Smooth muscle cell (in vitro differentiated cells): Measurements from ENCODE around the gene XKR7. TPM values are rescaled to one million over a fixed set of nuclear protein-coding genes. Genes with fewer than 3 reads are reported as not detected.
"Not testable (repeated sequence)": the region's sequence is repeated elsewhere in the genome, so short reads cannot be mapped to it uniquely, and the experiment has no call there.

ENCODE experiments used
- DNase-seq: peaks from one replicate; lab custom pipeline; 2025; ENCODE audit not compliant: unreplicated experiment; lab: John Stamatoyannopoulos, UW
- H2AFZ ChIP-seq: fragments of 200-600 bp; sonication (generic); 2 replicates; pipeline ENCODE4 v1.6.0; 2016; ENCODE audit warnings: antibody characterized with exemption, low read depth, mild to moderate bottlenecking
- H3F3A ChIP-seq: fragments of 200-600 bp; sonication (generic); 2 replicates; pipeline ENCODE4 v1.6.0; 2017; ENCODE audit warnings: antibody characterized with exemption, low read depth
- H3K27ac ChIP-seq: fragments of 200-600 bp; sonication (generic); 2 replicates; pipeline ENCODE4 v1.5.1; 2016; ENCODE audit warnings: low read depth, mild to moderate bottlenecking
- H3K27me3 ChIP-seq: fragments of 200-600 bp; sonication (generic); 2 replicates; pipeline ENCODE4 v1.6.1; 2016; ENCODE audit warnings: low read depth, mild to moderate bottlenecking
- H3K36me3 ChIP-seq: fragments of 200-600 bp; sonication (generic); 2 replicates; pipeline ENCODE4 v1.5.1; 2016; ENCODE audit warnings: low read depth
- H3K4me1 ChIP-seq: fragments of 200-600 bp; sonication (generic); 2 replicates; pipeline ENCODE4 v1.5.1; 2016; ENCODE audit warnings: low read depth
- H3K4me2 ChIP-seq: fragments of 200-600 bp; sonication (generic); 2 replicates; pipeline ENCODE4 v1.6.0; 2016; ENCODE audit warnings: mild to moderate bottlenecking
- H3K4me3 ChIP-seq: fragments of 200-600 bp; sonication (generic); 2 replicates; pipeline ENCODE4 v1.5.1; 2016; ENCODE audit warnings: mild to moderate bottlenecking
- H3K79me2 ChIP-seq: fragments of 200-600 bp; sonication (generic); 2 replicates; pipeline ENCODE4 v1.6.0; 2016; ENCODE audit warnings: low read depth, mild to moderate bottlenecking
- H3K9ac ChIP-seq: fragments of 200-600 bp; sonication (generic); 2 replicates; pipeline ENCODE4 v1.6.0; 2016; ENCODE audit warnings: low read depth
- H3K9me3 ChIP-seq: fragments of 200-600 bp; sonication (generic); replicated peaks from 2 replicates; pipeline ENCODE4 v1.5.1; 2016; ENCODE audit warnings: low read depth
- H4K20me1 ChIP-seq: fragments of 200-600 bp; sonication (generic); 2 replicates; pipeline ENCODE4 v1.6.0; 2016; ENCODE audit warnings: low read depth
- CTCF ChIP-seq: fragments of 200-600 bp; sonication (generic); IDR thresholded peaks from 2 replicates; pipeline ENCODE4 v1.5.1; 2017; ENCODE audit warnings: borderline replicate concordance, mild to moderate bottlenecking, antibody characterized with exemption; ENCODE audit not compliant: insufficient read depth, poor library complexity, severe bottlenecking
- WGBS: methylation state at CpG from one replicate; pipeline ENCODE4 v1.1.7; 2016; ENCODE audit warnings: low lambda C conversion rate; 5-methylcytosine and 5-hydroxymethylcytosine counted together
- polyA plus RNA-seq: library from polyadenylated mRNA; unstranded; fragments of >200 nt; fragmentation: Nextera tagmentation; extraction: Ambion mirVana; gene quantifications from 2 replicates; pipeline ENCODE4 v1.2.1, GENCODE V29; 2016
- total RNA-seq: library from RNA; depleted of rRNA; stranded (reverse); fragments of >200 nt; gene quantifications from 2 replicates; pipeline ENCODE4 v1.2.3, GENCODE V29; 2014

XKR7 gene
- total and polyA plus RNA-seq, 2 experiments from 2014 or later = not detected

- Histone ChIP-seq H4K20me1 (no peaks in the 10 kb centered on the region), H3K36me3 (no peaks in the 10 kb centered on the region), H3K9me3 (no peaks in the 10 kb centered on the region), H3F3A (peaks cover 17% of the 10 kb centered on the region), H3K27ac (no peak overlapping the region), H3K9ac (no peak overlapping the region), H3K4me1 (no peaks in the 10 kb centered on the region), H3K4me3 (no peak overlapping the region), H3K79me2 (no peaks in the 10 kb centered on the region), H3K4me2 (no peak overlapping the region), H2AFZ (no peak overlapping the region), H3K27me3 (no peaks in the 10 kb centered on the region)
- no peak for DNase-seq
- 73% methylated on average over 11 of the region's 11 CpGs for WGBS
- TF ChIP-seq CTCF = no peak
Observed at GRCh38 chr20:31920275-31920855, 47.6 kb upstream of the XKR7 start.

DNA sequence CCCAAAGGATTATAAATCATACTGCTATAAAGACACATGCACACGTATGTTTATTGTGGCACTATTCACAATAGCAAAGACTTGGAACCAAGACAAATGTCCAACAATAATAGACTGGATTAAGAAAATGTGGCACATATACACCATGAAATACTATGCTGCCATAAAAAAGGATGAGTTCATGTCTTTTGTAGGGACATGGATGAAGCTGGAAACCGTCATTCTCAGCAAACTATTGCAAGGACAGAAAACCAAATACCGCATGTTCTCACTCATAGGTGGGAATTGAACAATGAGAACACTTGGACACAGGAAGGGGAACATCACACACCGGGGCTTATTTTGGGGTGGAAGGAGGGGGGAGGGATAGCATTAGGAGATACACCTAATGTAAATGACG lies 46.5 kb upstream of the XKR7 start:
- not testable (repeated sequence) for H2AFZ ChIP-seq, H3K79me2 ChIP-seq, H3K9me3 ChIP-seq, H3K36me3 ChIP-seq, H3K27me3 ChIP-seq, H4K20me1 ChIP-seq, H3K27ac ChIP-seq, H3K4me2 ChIP-seq, DNase-seq, H3K4me1 ChIP-seq, H3K4me3 ChIP-seq, H3K9ac ChIP-seq
- 98% methylated on average over 5 of the region's 5 CpGs for WGBS
- H3F3A ChIP-seq = peaks cover 17% of the 10 kb centered on the region

DNA sequence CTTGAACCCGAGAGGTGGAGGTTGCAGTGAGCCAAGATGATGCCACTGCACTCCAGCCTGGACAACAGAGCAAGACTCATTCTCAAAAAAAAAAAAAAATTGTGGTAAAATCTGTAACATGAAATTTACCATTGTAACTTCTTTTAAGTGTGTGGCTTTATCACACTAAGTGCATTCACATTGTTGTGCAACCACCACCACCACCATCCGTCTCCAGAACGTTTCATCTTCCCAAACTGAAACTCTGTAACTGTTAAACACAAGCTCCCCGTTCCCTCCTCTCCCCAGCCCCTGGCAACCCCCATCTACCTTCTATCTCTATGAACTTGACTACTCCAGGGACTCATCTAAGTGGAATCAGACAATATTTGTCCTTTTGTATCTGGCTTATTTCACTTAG lies 45.8 kb upstream of the XKR7 start:
- DNase-seq = no peak
- H3K79me2 ChIP-seq = no peaks in the 10 kb centered on the region
- H2AFZ ChIP-seq = no peak overlapping the region

GRCh38 chr20:31922588-31922987 lies 45.4 kb upstream of the XKR7 start:
- TF ChIP-seq CTCF = no peak
- peaks cover 6% of the 10 kb centered on the region for H3F3A ChIP-seq
- no peak overlapping the region for H2AFZ ChIP-seq
- H3K4me3 ChIP-seq = no peak overlapping the region
- no peaks in the 10 kb centered on the region for H3K36me3 ChIP-seq
- H3K4me1 ChIP-seq = no peaks in the 10 kb centered on the region
- H3K27ac ChIP-seq = no peak overlapping the region
- no peak overlapping the region for H3K4me2 ChIP-seq
- no peak for DNase-seq
- no peaks in the 10 kb centered on the region for H4K20me1 ChIP-seq
- WGBS = 95% methylated on average over 4 of the region's 4 CpGs
- no peaks in the 10 kb centered on the region for H3K9me3 ChIP-seq
- H3K79me2 ChIP-seq = no peaks in the 10 kb centered on the region
- H3K9ac ChIP-seq = no peak overlapping the region
- H3K27me3 ChIP-seq = no peaks in the 10 kb centered on the region

More for the DNA sequence above, 45.8 kb upstream of the XKR7 start:
- no peaks in the 10 kb centered on the region for H3K36me3 ChIP-seq
- no peaks in the 10 kb centered on the region for H3K27me3 ChIP-seq
- WGBS = 83% methylated on average over 4 of the region's 4 CpGs
- no peaks in the 10 kb centered on the region for H4K20me1 ChIP-seq
- no peak for TF ChIP-seq CTCF
- H3K9me3 ChIP-seq = no peaks in the 10 kb centered on the region
- H3K4me3 ChIP-seq = no peak overlapping the region
- peaks cover 10% of the 10 kb centered on the region for H3F3A ChIP-seq
- H3K4me1 ChIP-seq = no peaks in the 10 kb centered on the region
- no peak overlapping the region for H3K9ac ChIP-seq
- no peak overlapping the region for H3K27ac ChIP-seq
- no peak overlapping the region for H3K4me2 ChIP-seq
